SU-DHL-6 (cell line): ENCODE data around the gene ANKRD60.

Source experiments
- H2AFZ ChIP-seq: fragments of 200-600 bp; sonication (generic); 2 replicates; pipeline ENCODE4 v1.6.1; 2014; ENCODE audit warnings: low read depth, mild to moderate bottlenecking, moderate library complexity, mixed read lengths, antibody characterized with exemption, low read length; ENCODE audit not compliant: severe bottlenecking
- H3F3A ChIP-seq: fragments of 200-600 bp; shearing (Covaris generic); 2 replicates; pipeline ENCODE4 v1.6.0; 2016; ENCODE audit warnings: antibody characterized with exemption, mild to moderate bottlenecking; ENCODE audit not compliant: insufficient read depth
- H3K27ac ChIP-seq: fragments of 200-600 bp; sonication (generic); 2 replicates; pipeline ENCODE4 v1.5.1; 2016; ENCODE audit warnings: low read depth, mild to moderate bottlenecking, low read length, moderate library complexity, mixed read lengths
- H3K27me3 ChIP-seq: fragments of 200-600 bp; sonication (generic), shearing (Covaris generic); 2 replicates; pipeline ENCODE4 v1.6.0; 2014; ENCODE audit warnings: mild to moderate bottlenecking, low read length
- H3K36me3 ChIP-seq: fragments of 200-600 bp; sonication (generic); 2 replicates; pipeline ENCODE4 v1.6.1; 2014; ENCODE audit warnings: mild to moderate bottlenecking, low read length, mixed read lengths
- H3K4me2 ChIP-seq: fragments of 300-600, 200-600 bp; shearing (Covaris generic), sonication (generic); 2 replicates; pipeline ENCODE4 v1.6.0; 2014; ENCODE audit warnings: low read length, low read depth, mild to moderate bottlenecking; ENCODE audit not compliant: poor library complexity, severe bottlenecking
- H3K4me3 ChIP-seq: fragments of 200-600 bp; sonication (generic); 2 replicates; pipeline ENCODE4 v1.5.1; 2014; ENCODE audit warnings: antibody characterized with exemption, low read length, mild to moderate bottlenecking, mixed read lengths; ENCODE audit not compliant: insufficient read depth, poor library complexity, severe bottlenecking
- H3K79me2 ChIP-seq: fragments of 200-600 bp; sonication (generic); 2 replicates; pipeline ENCODE4 v1.6.1; 2014; ENCODE audit warnings: mild to moderate bottlenecking, low read length, moderate library complexity; ENCODE audit not compliant: insufficient read depth
- H3K9ac ChIP-seq: fragments of 200-600 bp; sonication (generic); 2 replicates; pipeline ENCODE4 v1.7.0; 2014; ENCODE audit warnings: mild to moderate bottlenecking, low read length
- H3K9me2 ChIP-seq: fragments of 200-600 bp; sonication (generic); replicated peaks from 2 replicates; pipeline ENCODE4 v1.6.1; 2014; ENCODE audit warnings: low read length; ENCODE audit not compliant: insufficient read depth
- H3K9me3 ChIP-seq: fragments of 200-600 bp; sonication (generic); 2 replicates; pipeline ENCODE4 v1.6.1; 2014; ENCODE audit warnings: low read length, mixed read lengths; ENCODE audit not compliant: insufficient read depth
- H4K20me1 ChIP-seq: fragments of 200-600 bp; sonication (generic); 2 replicates; pipeline ENCODE4 v1.6.1; 2014; ENCODE audit warnings: low read depth, mild to moderate bottlenecking, antibody characterized with exemption, low read length, moderate library complexity, mixed read lengths
- EZH2phosphoT487 ChIP-seq: fragments of 200-600 bp; sonication (generic), shearing (Covaris generic); conservative IDR thresholded peaks from 2 replicates; pipeline ENCODE4 v1.6.1; 2018; ENCODE audit warnings: mild to moderate bottlenecking, antibody characterized with exemption, low read length, moderate library complexity, mixed read lengths
- TF ChIP-seq, protein P1 (sequence below): fragments of 200-600 bp; sonication (generic); IDR thresholded peaks from one replicate; pipeline ENCODE4 v1.5.1; 2017; ENCODE audit warnings: antibody characterized with exemption, mild to moderate bottlenecking, low read length, moderate library complexity; ENCODE audit not compliant: insufficient read depth, poor library complexity, severe bottlenecking

Gene ANKRD60

DNA sequence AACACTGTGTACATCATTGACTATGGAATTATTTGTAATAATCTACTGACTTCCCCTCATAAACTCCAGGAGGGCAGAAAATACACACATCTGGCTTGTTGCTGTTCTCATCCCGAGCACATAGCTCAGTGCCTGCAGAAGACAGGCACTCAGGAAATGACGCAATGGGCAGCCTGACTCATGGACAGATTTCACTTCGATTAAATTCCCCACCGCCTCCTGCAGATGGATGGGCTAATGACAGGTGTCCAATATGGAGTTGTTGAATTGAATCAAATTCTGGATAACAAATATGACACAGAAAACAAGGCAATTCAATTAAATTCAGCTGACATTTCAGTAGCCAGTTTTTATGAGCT lies 9.1 kb downstream of the ANKRD60 start:
- H3K79me2 ChIP-seq: no peaks in the 10 kb centered on the region
- no peak overlapping the region for H3K27ac ChIP-seq
- no peaks in the 10 kb centered on the region for H3K27me3 ChIP-seq
- H3K36me3 ChIP-seq: no peaks in the 10 kb centered on the region
- no peak overlapping the region for H3K9ac ChIP-seq
- no peak overlapping the region for H3K4me3 ChIP-seq
- H3F3A ChIP-seq: no peaks in the 10 kb centered on the region
- no peak overlapping the region for H3K4me2 ChIP-seq
- no peaks in the 10 kb centered on the region for H3K9me3 ChIP-seq
- no peaks in the 10 kb centered on the region for H3K9me2 ChIP-seq
- H2AFZ ChIP-seq: no peak overlapping the region
- TF ChIP-seq, protein P1, sequence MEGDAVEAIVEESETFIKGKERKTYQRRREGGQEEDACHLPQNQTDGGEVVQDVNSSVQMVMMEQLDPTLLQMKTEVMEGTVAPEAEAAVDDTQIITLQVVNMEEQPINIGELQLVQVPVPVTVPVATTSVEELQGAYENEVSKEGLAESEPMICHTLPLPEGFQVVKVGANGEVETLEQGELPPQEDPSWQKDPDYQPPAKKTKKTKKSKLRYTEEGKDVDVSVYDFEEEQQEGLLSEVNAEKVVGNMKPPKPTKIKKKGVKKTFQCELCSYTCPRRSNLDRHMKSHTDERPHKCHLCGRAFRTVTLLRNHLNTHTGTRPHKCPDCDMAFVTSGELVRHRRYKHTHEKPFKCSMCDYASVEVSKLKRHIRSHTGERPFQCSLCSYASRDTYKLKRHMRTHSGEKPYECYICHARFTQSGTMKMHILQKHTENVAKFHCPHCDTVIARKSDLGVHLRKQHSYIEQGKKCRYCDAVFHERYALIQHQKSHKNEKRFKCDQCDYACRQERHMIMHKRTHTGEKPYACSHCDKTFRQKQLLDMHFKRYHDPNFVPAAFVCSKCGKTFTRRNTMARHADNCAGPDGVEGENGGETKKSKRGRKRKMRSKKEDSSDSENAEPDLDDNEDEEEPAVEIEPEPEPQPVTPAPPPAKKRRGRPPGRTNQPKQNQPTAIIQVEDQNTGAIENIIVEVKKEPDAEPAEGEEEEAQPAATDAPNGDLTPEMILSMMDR: no peak
- no peak for TF ChIP-seq EZH2phosphoT487
- no peaks in the 10 kb centered on the region for H4K20me1 ChIP-seq

GRCh38 chr20:58218665-58219341 lies 9.7 kb downstream of the ANKRD60 start:
- TF ChIP-seq EZH2phosphoT487: no peak
- TF ChIP-seq, protein P1: no peak
- no peak overlapping the region for H3K4me2 ChIP-seq
- H3K4me3 ChIP-seq: no peak overlapping the region
- no peaks in the 10 kb centered on the region for H3K9me3 ChIP-seq
- H3K36me3 ChIP-seq: no peaks in the 10 kb centered on the region
- H3K27me3 ChIP-seq: no peaks in the 10 kb centered on the region
- no peaks in the 10 kb centered on the region for H4K20me1 ChIP-seq
- H3K9me2 ChIP-seq: no peaks in the 10 kb centered on the region
- H3F3A ChIP-seq: no peaks in the 10 kb centered on the region
- no peak overlapping the region for H3K9ac ChIP-seq
- H3K27ac ChIP-seq: no peak overlapping the region
- H3K79me2 ChIP-seq: no peaks in the 10 kb centered on the region
- no peak overlapping the region for H2AFZ ChIP-seq

GRCh38 chr20:58216334-58216733 lies 12.1 kb downstream of the ANKRD60 start:
- Histone ChIP-seq H3K4me3 (no peak overlapping the region), H3K27me3 (no peaks in the 10 kb centered on the region), H4K20me1 (no peaks in the 10 kb centered on the region)

More at GRCh38 chr20:58216334-58216733, 12.1 kb downstream of the ANKRD60 start:
- H3K9ac ChIP-seq: no peak overlapping the region
- no peaks in the 10 kb centered on the region for H3K36me3 ChIP-seq
- H3K9me2 ChIP-seq: no peaks in the 10 kb centered on the region
- H3K9me3 ChIP-seq: no peaks in the 10 kb centered on the region
- no peak overlapping the region for H2AFZ ChIP-seq
- H3F3A ChIP-seq: no peaks in the 10 kb centered on the region
- no peak overlapping the region for H3K27ac ChIP-seq
- no peaks in the 10 kb centered on the region for H3K79me2 ChIP-seq
- H3K4me2 ChIP-seq: no peak overlapping the region
- TF ChIP-seq, protein P1: no peak
- no peak for TF ChIP-seq EZH2phosphoT487
